ENCODE measurements around the gene TMEM98. TPM values are rescaled to one million over a fixed set of nuclear protein-coding genes. Genes with fewer than 3 reads are reported as not detected.
A peak's percentile ranks its signal among the peaks of the same experiment; 100 is the strongest.

Gene TMEM98
- total and polyA plus RNA-seq, 9 of the 15 experiments (the other 6 are each of a cell fraction or from before 2014, with no cell fraction given): 33.5 to 164 (median 84.7) TPM

DNA sequence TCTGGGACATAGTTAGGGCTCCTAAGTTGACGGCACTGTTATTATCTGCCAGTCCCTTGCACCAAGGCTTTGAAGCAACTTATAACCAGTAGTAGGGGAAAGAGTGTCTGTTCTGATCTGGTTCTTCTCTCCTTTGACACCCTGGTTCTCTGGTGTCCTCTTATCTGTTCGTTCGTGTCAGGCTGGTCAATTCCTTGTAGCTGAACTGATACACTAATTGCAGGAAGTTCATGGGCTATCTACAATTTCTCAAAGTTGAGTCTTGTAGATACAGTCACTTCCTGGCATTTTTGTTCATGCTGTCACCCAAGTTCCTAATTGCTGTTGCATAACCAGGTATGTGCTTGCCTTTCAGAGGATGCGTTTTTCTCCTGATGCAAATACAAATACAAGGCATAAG is 33.7 kb upstream of the TMEM98 start (continued):
- TF ChIP-seq, protein P1, sequence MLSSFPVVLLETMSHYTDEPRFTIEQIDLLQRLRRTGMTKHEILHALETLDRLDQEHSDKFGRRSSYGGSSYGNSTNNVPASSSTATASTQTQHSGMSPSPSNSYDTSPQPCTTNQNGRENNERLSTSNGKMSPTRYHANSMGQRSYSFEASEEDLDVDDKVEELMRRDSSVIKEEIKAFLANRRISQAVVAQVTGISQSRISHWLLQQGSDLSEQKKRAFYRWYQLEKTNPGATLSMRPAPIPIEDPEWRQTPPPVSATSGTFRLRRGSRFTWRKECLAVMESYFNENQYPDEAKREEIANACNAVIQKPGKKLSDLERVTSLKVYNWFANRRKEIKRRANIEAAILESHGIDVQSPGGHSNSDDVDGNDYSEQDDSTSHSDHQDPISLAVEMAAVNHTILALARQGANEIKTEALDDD (IDR thresholded peaks at IDR 0.05): peak; percentile 93
- TF ChIP-seq, protein P2, sequence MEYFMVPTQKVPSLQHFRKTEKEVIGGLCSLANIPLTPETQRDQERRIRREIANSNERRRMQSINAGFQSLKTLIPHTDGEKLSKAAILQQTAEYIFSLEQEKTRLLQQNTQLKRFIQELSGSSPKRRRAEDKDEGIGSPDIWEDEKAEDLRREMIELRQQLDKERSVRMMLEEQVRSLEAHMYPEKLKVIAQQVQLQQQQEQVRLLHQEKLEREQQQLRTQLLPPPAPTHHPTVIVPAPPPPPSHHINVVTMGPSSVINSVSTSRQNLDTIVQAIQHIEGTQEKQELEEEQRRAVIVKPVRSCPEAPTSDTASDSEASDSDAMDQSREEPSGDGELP (CRISPR knock-in tag; IDR thresholded peaks at IDR 0.05; ENCODE audit: borderline replicate concordance): no peak
- peak; percentile 78 for TF ChIP-seq RNF2 (IDR thresholded peaks at IDR 0.05)
- TF ChIP-seq, protein P3, sequence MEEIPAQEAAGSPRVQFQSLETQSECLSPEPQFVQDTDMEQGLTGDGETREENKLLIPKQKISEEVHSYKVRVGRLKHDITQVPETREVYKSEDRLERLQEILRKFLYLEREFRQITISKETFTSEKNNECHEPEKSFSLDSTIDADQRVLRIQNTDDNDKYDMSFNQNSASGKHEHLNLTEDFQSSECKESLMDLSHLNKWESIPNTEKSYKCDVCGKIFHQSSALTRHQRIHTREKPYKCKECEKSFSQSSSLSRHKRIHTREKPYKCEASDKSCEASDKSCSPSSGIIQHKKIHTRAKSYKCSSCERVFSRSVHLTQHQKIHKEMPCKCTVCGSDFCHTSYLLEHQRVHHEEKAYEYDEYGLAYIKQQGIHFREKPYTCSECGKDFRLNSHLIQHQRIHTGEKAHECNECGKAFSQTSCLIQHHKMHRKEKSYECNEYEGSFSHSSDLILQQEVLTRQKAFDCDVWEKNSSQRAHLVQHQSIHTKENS (CRISPR knock-in tag; IDR thresholded peaks at IDR 0.05): no peak
- TF ChIP-seq HMGN3 (IDR thresholded peaks at IDR 0.05; ENCODE audit: borderline replicate concordance, extremely low read depth, insufficient read length, low read depth, low read length): no peak
- TF ChIP-seq SIN3A (IDR thresholded peaks at IDR 0.05; ENCODE audit: borderline replicate concordance in 2 of 2, control insufficient read depth in 1 of 2, low read depth in 2 of 2, low read length in 2 of 2): no peak
- TF ChIP-seq, protein P4, sequence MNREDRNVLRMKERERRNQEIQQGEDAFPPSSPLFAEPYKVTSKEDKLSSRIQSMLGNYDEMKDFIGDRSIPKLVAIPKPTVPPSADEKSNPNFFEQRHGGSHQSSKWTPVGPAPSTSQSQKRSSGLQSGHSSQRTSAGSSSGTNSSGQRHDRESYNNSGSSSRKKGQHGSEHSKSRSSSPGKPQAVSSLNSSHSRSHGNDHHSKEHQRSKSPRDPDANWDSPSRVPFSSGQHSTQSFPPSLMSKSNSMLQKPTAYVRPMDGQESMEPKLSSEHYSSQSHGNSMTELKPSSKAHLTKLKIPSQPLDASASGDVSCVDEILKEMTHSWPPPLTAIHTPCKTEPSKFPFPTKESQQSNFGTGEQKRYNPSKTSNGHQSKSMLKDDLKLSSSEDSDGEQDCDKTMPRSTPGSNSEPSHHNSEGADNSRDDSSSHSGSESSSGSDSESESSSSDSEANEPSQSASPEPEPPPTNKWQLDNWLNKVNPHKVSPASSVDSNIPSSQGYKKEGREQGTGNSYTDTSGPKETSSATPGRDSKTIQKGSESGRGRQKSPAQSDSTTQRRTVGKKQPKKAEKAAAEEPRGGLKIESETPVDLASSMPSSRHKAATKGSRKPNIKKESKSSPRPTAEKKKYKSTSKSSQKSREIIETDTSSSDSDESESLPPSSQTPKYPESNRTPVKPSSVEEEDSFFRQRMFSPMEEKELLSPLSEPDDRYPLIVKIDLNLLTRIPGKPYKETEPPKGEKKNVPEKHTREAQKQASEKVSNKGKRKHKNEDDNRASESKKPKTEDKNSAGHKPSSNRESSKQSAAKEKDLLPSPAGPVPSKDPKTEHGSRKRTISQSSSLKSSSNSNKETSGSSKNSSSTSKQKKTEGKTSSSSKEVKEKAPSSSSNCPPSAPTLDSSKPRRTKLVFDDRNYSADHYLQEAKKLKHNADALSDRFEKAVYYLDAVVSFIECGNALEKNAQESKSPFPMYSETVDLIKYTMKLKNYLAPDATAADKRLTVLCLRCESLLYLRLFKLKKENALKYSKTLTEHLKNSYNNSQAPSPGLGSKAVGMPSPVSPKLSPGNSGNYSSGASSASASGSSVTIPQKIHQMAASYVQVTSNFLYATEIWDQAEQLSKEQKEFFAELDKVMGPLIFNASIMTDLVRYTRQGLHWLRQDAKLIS (CRISPR knock-in tag; IDR thresholded peaks at IDR 0.05): no peak
- TF ChIP-seq POLR2B (IDR thresholded peaks at IDR 0.05; ENCODE audit: low read depth, partially characterized antibody): no peak
- no peak for TF ChIP-seq BMI1 (IDR thresholded peaks at IDR 0.05; ENCODE audit: low read length)
- TF ChIP-seq ZNF75A (CRISPR knock-in tag; IDR thresholded peaks at IDR 0.05): no peak
- TF ChIP-seq, protein P5, sequence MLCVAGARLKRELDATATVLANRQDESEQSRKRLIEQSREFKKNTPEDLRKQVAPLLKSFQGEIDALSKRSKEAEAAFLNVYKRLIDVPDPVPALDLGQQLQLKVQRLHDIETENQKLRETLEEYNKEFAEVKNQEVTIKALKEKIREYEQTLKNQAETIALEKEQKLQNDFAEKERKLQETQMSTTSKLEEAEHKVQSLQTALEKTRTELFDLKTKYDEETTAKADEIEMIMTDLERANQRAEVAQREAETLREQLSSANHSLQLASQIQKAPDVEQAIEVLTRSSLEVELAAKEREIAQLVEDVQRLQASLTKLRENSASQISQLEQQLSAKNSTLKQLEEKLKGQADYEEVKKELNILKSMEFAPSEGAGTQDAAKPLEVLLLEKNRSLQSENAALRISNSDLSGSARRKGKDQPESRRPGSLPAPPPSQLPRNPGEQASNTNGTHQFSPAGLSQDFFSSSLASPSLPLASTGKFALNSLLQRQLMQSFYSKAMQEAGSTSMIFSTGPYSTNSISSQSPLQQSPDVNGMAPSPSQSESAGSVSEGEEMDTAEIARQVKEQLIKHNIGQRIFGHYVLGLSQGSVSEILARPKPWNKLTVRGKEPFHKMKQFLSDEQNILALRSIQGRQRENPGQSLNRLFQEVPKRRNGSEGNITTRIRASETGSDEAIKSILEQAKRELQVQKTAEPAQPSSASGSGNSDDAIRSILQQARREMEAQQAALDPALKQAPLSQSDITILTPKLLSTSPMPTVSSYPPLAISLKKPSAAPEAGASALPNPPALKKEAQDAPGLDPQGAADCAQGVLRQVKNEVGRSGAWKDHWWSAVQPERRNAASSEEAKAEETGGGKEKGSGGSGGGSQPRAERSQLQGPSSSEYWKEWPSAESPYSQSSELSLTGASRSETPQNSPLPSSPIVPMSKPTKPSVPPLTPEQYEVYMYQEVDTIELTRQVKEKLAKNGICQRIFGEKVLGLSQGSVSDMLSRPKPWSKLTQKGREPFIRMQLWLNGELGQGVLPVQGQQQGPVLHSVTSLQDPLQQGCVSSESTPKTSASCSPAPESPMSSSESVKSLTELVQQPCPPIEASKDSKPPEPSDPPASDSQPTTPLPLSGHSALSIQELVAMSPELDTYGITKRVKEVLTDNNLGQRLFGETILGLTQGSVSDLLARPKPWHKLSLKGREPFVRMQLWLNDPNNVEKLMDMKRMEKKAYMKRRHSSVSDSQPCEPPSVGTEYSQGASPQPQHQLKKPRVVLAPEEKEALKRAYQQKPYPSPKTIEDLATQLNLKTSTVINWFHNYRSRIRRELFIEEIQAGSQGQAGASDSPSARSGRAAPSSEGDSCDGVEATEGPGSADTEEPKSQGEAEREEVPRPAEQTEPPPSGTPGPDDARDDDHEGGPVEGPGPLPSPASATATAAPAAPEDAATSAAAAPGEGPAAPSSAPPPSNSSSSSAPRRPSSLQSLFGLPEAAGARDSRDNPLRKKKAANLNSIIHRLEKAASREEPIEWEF (CRISPR knock-in tag; IDR thresholded peaks at IDR 0.05): no peak
- no peak for TF ChIP-seq SMARCA5 (IDR thresholded peaks at IDR 0.05)
- peak; percentile 18; the same call in 1 of the 2 replicates for TF ChIP-seq NR2C1 (IDR thresholded peaks at IDR 0.05)
- 0 out of 2 replicates have a peak, but pooled peaks have one; percentile 24 for TF ChIP-seq NR2C1 (tag; IDR thresholded peaks at IDR 0.05)
- no peak for TF ChIP-seq NFATC3 (IDR thresholded peaks at IDR 0.05)
- no peak for TF ChIP-seq ZNF121 (CRISPR knock-in tag; conservative IDR thresholded peaks at IDR 0.05)

All from K562 (cell line).